NCI-H748 treated with DMSO at 0.1 percent for 48 hours (cell line): ENCODE results near the gene NPFFR1.

Experiments used
- DNase-seq: peaks from one replicate; lab custom pipeline; 2025; lab: John Stamatoyannopoulos, UW

Gene NPFFR1

DNA sequence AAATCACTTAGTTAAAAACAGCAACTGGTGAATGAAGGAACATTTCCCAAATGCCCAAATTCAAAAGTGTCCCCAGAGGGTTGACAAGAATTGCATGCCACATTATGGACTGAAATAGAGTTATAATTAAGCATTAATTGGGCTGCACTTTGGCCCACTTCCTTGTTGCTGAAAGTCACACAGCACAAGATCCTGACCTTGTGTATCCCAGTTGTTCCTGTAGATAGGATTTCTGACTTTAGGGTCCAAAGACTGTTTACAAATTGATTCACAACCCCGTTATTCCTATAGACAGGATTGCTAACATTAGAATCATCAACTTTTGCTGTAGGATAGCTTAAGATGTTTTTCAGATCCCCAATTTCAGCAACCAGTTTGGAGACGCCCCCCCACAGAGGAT lies 31.5 kb upstream of the NPFFR1 start:
- no peak for DNase-seq

DNA sequence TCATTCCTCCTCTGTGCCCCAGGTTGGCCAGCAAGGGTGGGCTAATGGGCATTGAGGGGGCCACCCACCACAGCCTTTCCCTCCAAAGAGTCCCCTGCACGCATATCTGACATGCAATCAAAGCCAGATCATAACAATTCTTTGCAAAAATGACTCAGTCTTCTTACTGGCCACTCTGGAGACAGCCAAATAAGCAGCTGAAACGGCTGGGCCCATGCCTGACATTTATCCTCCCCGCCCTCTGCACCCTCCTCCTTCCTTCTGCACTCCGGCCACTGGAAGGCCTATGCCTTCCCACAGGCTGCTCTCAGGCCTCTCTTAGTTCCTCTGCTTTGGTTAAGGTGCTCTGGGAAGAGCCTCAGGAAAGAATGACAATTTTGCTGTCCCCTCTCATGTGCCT lies 29.2 kb upstream of the NPFFR1 start:
- no peak for DNase-seq

DNA sequence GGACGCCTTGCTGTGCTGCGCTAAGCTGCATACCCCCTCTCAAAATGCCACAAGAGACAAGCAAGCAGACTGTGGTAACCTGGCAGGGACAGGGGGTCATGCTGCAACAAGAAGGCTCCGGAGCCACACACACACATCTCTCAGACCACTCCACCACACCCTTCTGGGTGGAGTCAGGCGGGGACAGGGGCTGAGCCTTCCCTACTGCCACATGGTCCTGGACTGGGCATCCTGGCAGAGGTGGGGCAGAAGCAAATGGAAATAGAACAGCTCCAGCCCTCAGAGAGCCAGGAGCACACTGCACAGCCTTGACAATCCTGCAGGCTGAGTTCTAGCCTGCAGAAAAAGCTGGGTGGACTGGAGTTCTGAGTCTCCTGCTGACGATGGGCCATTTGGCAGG lies 28.4 kb upstream of the NPFFR1 start:
- no peak for DNase-seq

DNA sequence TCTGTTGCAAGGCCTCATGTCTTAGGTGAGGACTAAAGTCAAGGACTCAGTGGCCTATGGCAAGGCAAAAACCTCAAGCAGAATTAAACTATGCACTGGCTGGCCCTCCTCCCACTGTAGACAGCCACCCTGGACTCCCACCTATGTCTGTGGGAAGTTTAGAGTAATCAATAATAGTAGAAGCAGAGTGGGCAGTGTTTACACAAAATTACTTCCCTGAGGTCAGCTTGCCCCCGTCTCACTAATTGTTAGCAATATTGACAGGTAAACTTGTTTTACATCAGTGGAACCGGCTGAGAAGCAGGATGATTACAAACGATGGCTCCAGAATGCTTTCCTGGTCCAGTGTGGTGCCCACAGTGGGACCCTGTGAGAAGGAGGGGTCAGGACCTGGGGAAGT lies 27.9 kb upstream of the NPFFR1 start:
- DNase-seq = no peak

GRCh38 chr10:70309661-70310060 lies 25.9 kb upstream of the NPFFR1 start:
- no peak for DNase-seq

DNA sequence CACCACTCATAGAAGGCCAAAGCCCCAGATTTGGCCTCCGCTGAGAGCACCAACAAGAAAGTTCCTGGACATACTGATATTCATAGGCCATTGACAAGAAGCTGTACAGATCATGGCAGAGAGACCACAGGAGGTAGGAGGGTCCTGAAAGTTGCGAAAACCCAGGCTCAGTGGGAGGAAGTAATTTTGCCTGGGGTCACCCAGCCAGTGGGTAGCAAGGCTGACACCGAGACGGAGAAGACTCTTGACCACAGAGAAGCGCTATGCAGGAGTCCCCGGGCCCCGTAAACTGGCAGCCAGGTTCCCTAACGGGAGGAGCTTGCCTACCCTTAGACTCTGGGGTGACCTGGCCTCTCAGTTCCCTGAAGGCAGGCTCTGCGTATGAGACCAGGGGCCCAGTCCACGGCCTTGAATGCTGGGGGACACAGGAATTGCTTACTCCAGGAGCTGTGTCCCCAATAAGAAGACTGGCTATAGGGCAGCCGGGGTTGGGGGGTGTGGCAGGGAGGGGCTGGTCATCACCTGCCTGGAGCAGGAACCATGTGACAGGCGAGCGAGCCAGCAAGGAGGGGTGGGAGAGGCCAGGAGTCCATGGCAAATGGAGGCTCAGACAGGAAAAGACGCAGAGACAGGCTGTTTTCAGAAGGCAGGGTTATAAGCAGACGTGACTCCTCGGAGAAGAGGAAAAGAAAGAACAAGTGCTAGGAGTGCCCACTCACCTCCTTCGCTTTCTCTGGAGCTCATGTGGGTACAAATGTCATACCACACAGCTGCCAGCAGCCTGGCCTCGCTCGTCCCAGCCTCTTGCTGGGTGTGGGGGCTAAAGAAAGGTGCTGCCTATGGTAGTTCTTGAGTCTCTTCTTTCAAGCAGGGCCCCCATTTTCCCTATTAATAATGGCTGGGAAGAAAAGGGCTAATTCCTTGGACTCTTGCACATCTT lies 24.6 kb upstream of the NPFFR1 start:
- no peak for DNase-seq

GRCh38 chr10:70306886-70307520 lies 23.2 kb upstream of the NPFFR1 start:
- no peak for DNase-seq

- no peak for DNase-seq
Measured at GRCh38 chr10:70306181-70306705, 22.4 kb upstream of the NPFFR1 start.

GRCh38 chr10:70303730-70304129 lies 19.9 kb upstream of the NPFFR1 start:
- no peak for DNase-seq

- DNase-seq = no peak
Measured at GRCh38 chr10:70302292-70302691, 18.5 kb upstream of the NPFFR1 start.

DNA sequence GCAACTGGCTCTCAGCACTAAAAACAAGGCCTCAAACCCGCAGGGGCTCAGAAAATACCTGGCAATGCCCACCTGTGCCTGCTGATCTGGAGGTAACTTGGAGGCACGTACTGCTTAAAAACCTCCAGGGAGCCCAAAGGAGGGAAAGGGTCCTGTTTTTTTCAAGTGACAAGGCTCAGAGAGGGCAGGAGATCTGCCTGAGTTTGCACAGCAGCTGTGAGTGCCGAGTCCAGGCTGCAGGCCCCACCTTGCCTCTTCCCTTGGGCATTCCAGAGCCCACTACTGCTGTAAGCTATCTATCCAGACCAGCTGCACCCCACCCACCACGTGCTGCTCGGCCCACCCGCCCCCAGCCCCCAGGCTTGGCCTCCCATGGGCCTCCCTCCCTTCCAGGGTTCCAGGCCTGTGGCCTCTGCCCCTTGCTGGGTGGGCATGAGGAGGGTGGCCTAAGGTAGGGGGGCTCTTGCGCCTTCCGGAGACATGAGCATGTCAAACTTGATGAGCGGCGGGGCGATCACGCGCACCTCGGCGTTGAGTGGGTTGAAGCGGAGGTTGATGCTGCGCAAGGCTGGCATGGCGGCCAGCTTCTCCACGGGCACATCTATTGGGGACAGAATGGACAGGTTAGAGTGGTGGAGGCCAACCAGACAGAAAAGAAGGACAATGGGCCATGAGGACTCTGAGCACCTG lies 17.2 kb upstream of the NPFFR1 start:
- DNase-seq = no peak

DNA sequence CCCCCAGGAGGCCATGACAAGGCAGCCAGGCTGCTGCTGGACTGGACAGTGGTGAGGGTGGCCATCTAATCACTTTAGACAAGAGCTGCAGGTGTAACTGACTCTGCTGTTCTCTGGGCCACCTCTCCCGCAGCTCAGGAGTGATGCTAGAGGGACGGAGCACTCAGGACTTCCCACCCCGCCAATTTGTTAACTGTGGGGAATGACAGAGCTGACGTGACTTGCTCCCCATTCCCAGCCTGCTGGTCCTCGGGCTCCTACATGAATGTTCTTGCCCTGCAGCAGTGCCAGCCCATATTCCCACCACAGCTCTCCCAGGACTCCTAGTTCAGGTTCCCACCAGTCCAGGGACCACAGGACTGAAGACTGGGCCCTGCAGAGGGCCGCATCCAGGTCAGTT lies 16.7 kb upstream of the NPFFR1 start:
- no peak for DNase-seq

- no peak for DNase-seq
Measured at GRCh38 chr10:70299876-70300275, 16.1 kb upstream of the NPFFR1 start.

GRCh38 chr10:70298393-70298792 lies 14.6 kb upstream of the NPFFR1 start:
- DNase-seq = no peak

- DNase-seq = no peak
Measured at GRCh38 chr10:70297224-70297623, 13.4 kb upstream of the NPFFR1 start.

- no peak for DNase-seq
Measured at GRCh38 chr10:70296406-70296899, 12.6 kb upstream of the NPFFR1 start.

- no peak for DNase-seq
Measured at GRCh38 chr10:70295926-70296325, 12.1 kb upstream of the NPFFR1 start.

- DNase-seq = no peak
Measured at GRCh38 chr10:70295321-70295720, 11.5 kb upstream of the NPFFR1 start.

- no peak for DNase-seq
Measured at GRCh38 chr10:70293169-70293843, 9.5 kb upstream of the NPFFR1 start.

GRCh38 chr10:70292004-70292403 lies 8.2 kb upstream of the NPFFR1 start:
- DNase-seq = no peak

DNA sequence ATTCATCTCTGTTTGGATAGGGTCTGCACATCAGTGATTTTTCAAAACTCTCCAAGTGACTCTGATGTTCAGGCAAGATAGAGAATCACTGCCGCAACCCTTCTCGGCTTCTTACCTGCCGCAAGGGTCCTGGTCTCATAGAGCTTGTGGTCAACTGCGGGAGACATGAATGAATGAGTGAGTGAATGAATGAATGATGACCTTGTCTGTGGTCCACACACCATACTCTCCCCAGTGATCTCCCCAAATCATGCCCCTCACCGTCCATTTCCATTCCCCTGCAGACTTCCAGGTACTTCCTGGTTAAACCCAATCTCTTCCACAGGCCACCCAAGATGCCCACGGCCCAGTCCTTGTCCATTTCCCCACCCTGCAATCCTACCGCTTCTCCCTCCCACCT lies 5.9 kb upstream of the NPFFR1 start:
- no peak for DNase-seq

GRCh38 chr10:70286616-70287015 lies 2.8 kb upstream of the NPFFR1 start:
- no peak for DNase-seq
